ENCODE results near the gene APOL2.
"Not testable (repeated sequence)": the region's sequence is repeated elsewhere in the genome, so short reads cannot be mapped to it uniquely, and the experiment has no call there.

Gene APOL2

GRCh38 chr22:36220451-36220921 lies 18.8 kb downstream of the APOL2 start:
- DNase-seq = no peak

- DNase-seq = no peak
Measured at GRCh38 chr22:36218648-36219193, 20.6 kb downstream of the APOL2 start.

- no peak for DNase-seq
Measured at GRCh38 chr22:36215981-36216380, 23.3 kb downstream of the APOL2 start.

GRCh38 chr22:36213586-36213985 lies 25.7 kb downstream of the APOL2 start:
- DNase-seq = no peak

- DNase-seq = no peak
Measured at GRCh38 chr22:36212901-36213300, 26.4 kb downstream of the APOL2 start.

GRCh38 chr22:36211237-36211861 lies 28.0 kb downstream of the APOL2 start:
- no peak for DNase-seq

GRCh38 chr22:36210224-36210623 lies 29.1 kb downstream of the APOL2 start:
- DNase-seq = no peak

- DNase-seq = not testable (repeated sequence)
Measured at GRCh38 chr22:36209488-36209908, 29.8 kb downstream of the APOL2 start.

GRCh38 chr22:36208914-36209313 lies 30.4 kb downstream of the APOL2 start:
- DNase-seq = no peak

- no peak for DNase-seq
Measured at GRCh38 chr22:36208162-36208765, 31.1 kb downstream of the APOL2 start.

- DNase-seq = no peak
Measured at GRCh38 chr22:36206255-36206654, 33.1 kb downstream of the APOL2 start.

GRCh38 chr22:36205573-36205972 lies 33.8 kb downstream of the APOL2 start:
- DNase-seq = not testable (repeated sequence)

GRCh38 chr22:36204632-36205015 lies 34.7 kb downstream of the APOL2 start:
- DNase-seq = no peak

- DNase-seq = no peak
Measured at GRCh38 chr22:36204001-36204631, 35.2 kb downstream of the APOL2 start.

- not testable (repeated sequence) for DNase-seq
Measured at GRCh38 chr22:36203441-36203840, 35.9 kb downstream of the APOL2 start.

- DNase-seq = not testable (repeated sequence)
Measured at GRCh38 chr22:36202906-36203305, 36.4 kb downstream of the APOL2 start.

GRCh38 chr22:36201630-36202319 lies 37.6 kb downstream of the APOL2 start, which contains the start of gene APOL4:
Gene APOL4 (minus strand): TSS chr22:36201809. CDS start chr22:36201734, 75 bp downstream.
- DNase-seq = no peak

- not testable (repeated sequence) for DNase-seq
Measured at GRCh38 chr22:36201025-36201424, 38.3 kb downstream of the APOL2 start.

GRCh38 chr22:36199001-36199551 lies 40.3 kb downstream of the APOL2 start:
- DNase-seq = no peak

GRCh38 chr22:36198536-36198935 lies 40.8 kb downstream of the APOL2 start:
- no peak for DNase-seq

- no peak for DNase-seq
Measured at GRCh38 chr22:36197514-36198146, 41.7 kb downstream of the APOL2 start.

GRCh38 chr22:36197065-36197440 lies 42.3 kb downstream of the APOL2 start:
- DNase-seq = no peak

All from stimulated activated naive CD4-positive, alpha-beta T cell treated with Interleukin-2 at 50 U/mL for 16 hours (primary cell).